Body of pancreas (tissue), 4 donors: ENCODE results near the gene C20orf202. TPM values are rescaled to one million over a fixed set of nuclear protein-coding genes. Genes with fewer than 3 reads are reported as not detected.
A peak's percentile ranks its signal among the peaks of the same experiment; 100 is the strongest.

Experiments
- ATAC-seq: fragments of 150-250 bp; one replicate; pipeline ENCODE4 v1.9.1; 2016
- DNase-seq, 4 donors: peaks; one replicate each; pipeline ENCODE4 v3.0.0-alpha.2; 2019
- H3K27ac ChIP-seq, 4 donors: fragments of 200-600 bp; sonication (generic); 1 replicate in 3 of 4; 2 replicates in 1 of 4; pipeline versions ENCODE4 v1.5.1 to v1.6.1; 2016 to 2019; ENCODE audit warnings: mild to moderate bottlenecking in 1 of 4, mixed read lengths in 1 of 4, moderate library complexity in 1 of 4
- H3K27me3 ChIP-seq, 2 donors: fragments of 200-600 bp; sonication (generic); one replicate each; pipeline ENCODE4 v1.6.0; 2016; ENCODE audit warnings: mild to moderate bottlenecking in 1 of 2
- H3K36me3 ChIP-seq, 2 donors: fragments of 200-600 bp; sonication (generic); replicated peaks in 1 of 2; 2 replicates each; pipeline ENCODE4 v1.5.1; 2016; ENCODE audit warnings: low read depth in 2 of 2; ENCODE audit not compliant: insufficient read depth in 1 of 2
- H3K4me1 ChIP-seq: fragments of 200-600 bp; sonication (generic); one replicate; pipeline ENCODE4 v1.6.0; 2016
- H3K4me3 ChIP-seq, 2 donors: fragments of 200-600 bp; sonication (generic); 1 replicate in 1 of 2; 2 replicates in 1 of 2; pipeline ENCODE4 v1.5.1; 2016 to 2019
- H3K9me3 ChIP-seq, 3 donors: fragments of 200-600 bp; sonication (generic); 1 replicate in 2 of 3; 2 replicates in 1 of 3; pipeline ENCODE4 v1.5.1; 2016
- POLR2A ChIP-seq, 3 donors: fragments of 450-650 bp; IDR thresholded peaks; one replicate each; pipeline ENCODE4 v1.6.1; 2016; ENCODE audit warnings: antibody characterized with exemption in 3 of 3, mild to moderate bottlenecking in 2 of 3
- WGBS, 2 donors: methylation state at CpG; one replicate each; pipeline ENCODE4 v1.1.5; 2017; 5-methylcytosine and 5-hydroxymethylcytosine counted together
- intact Hi-C: fragments of 100-400 bp; cut with DNase I; formaldehyde crosslinking; loops from one replicate; pipeline ENCODE4 v1.15.1; 2023
- total RNA-seq, 2 donors: library from RNA; depleted of rRNA; stranded (reverse); fragments of >200 nt; gene quantifications; one replicate each; pipeline ENCODE4 v1.1.0, GENCODE V29; 2016
- TF ChIP-seq, protein P1 (sequence below), 7 experiments: fragments of 450-650 bp in 4 of 7; fragments of 200-600 bp in 3 of 7; sonication (generic) in 3 of 7; IDR thresholded peaks; one replicate each; pipeline ENCODE4 v1.5.1; 2016 to 2019; ENCODE audit warnings: antibody characterized with exemption in 7 of 7

Gene C20orf202
- total RNA-seq, 2 donors from 2014 or later: not detected

DNA sequence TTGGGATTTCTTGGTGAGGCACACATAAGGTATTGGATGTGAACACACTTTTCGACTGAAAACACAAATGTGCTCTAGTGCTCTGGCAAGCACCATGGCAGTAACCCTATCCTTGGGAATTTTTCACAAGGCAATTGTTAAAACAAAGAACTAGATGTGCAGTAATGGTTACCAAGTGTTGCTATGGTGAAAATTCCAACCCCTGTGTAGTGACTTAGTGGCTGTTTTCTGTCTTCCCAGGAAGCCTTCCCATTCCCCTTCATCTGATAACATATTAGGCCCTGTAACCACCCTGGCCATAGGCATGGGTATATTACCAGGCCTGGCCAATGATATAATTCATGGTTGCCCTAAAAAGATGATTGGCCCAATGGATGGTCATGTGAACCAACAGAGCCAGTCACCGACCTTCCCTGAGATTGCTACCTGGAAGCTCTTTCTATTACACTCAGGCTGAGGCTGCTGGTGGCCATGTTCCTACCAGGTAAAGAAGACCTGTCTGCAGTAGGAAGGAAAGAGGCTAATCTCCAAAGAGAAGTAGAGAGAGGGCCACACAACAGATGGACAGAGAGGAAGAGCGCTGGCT is 4.1 kb downstream of the C20orf202 start:
- Histone ChIP-seq H3K27ac (no peak overlapping the region), H3K4me3 (no peak overlapping the region), H3K9me3 (no peaks in the 10 kb centered on the region), H3K4me1 (no peaks in the 10 kb centered on the region), H3K27me3 (peaks cover 0 to 3% of the 10 kb centered on the region in 2 donors), H3K36me3 (no peaks in the 10 kb centered on the region)
- WGBS, 2 donors: 79 to 82% methylated on average over 3 of the region's 3 CpGs
- TF ChIP-seq POLR2A (IDR thresholded peaks at IDR 0.05): no peak
- TF ChIP-seq, protein P1, sequence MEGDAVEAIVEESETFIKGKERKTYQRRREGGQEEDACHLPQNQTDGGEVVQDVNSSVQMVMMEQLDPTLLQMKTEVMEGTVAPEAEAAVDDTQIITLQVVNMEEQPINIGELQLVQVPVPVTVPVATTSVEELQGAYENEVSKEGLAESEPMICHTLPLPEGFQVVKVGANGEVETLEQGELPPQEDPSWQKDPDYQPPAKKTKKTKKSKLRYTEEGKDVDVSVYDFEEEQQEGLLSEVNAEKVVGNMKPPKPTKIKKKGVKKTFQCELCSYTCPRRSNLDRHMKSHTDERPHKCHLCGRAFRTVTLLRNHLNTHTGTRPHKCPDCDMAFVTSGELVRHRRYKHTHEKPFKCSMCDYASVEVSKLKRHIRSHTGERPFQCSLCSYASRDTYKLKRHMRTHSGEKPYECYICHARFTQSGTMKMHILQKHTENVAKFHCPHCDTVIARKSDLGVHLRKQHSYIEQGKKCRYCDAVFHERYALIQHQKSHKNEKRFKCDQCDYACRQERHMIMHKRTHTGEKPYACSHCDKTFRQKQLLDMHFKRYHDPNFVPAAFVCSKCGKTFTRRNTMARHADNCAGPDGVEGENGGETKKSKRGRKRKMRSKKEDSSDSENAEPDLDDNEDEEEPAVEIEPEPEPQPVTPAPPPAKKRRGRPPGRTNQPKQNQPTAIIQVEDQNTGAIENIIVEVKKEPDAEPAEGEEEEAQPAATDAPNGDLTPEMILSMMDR (IDR thresholded peaks at IDR 0.05): no peak
- DNase-seq: no peak
- ATAC-seq: no peak
- intact Hi-C loops: no loop called here

DNA sequence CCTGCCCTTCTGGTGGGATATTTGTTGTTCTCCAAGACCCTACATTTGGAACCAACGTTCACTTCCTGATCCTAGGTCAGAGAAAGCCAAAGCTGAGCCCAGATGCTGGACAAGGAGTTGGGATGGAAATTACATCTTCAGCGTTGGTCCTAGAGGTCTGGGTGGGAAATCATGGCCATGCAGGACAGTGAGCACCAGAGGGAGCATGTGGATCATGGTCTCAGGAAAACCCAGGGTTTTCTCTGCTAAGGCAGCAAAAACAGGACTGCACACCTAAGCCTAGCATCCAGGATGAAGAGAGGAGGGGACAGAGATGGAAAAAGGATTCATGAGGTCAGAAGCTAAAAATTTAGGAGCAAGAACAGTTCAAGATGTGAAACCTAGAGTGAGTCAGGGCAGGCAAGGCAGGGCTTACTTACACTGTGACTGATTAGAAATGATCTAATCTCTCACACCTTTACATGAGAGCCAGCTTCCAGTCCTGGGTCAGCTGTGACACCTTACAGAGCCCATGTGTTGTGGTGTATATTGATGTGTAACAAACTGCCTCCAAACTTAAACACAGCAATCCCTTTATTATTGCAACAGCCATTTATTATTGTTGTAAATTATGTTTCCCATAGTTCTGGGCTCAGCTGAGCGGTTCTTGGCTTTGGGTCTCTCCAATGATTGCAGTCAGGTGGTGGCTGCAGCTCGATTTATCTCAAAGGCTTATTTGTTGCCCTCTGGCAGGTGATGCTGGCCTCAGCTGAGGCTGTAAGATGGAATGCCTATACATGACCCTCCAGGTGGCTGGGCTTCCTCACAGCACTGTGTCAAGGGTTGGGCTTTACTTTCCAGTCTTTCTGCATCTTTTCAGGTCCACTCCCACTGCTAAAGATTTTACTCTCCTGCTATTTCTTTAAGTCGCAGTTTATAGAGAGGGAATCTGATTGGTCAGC is 6.5 kb downstream of the C20orf202 start:
- no peak for TF ChIP-seq POLR2A (IDR thresholded peaks at IDR 0.05)
- TF ChIP-seq, protein P1 (IDR thresholded peaks at IDR 0.05): no peak
- no peak overlapping the region for H3K4me3 ChIP-seq
- no peak for ATAC-seq
- 36 to 42% methylated on average over 5 of the region's 5 CpGs for WGBS, 2 donors
- no peaks in the 10 kb centered on the region for H3K9me3 ChIP-seq
- no peaks in the 10 kb centered on the region for H3K4me1 ChIP-seq
- DNase-seq: no peak
- intact Hi-C loops: no loop called here
- no peak overlapping the region for H3K27ac ChIP-seq
- peaks cover 0 to 3% of the 10 kb centered on the region in 2 donors for H3K27me3 ChIP-seq
- H3K36me3 ChIP-seq: no peaks in the 10 kb centered on the region

DNA sequence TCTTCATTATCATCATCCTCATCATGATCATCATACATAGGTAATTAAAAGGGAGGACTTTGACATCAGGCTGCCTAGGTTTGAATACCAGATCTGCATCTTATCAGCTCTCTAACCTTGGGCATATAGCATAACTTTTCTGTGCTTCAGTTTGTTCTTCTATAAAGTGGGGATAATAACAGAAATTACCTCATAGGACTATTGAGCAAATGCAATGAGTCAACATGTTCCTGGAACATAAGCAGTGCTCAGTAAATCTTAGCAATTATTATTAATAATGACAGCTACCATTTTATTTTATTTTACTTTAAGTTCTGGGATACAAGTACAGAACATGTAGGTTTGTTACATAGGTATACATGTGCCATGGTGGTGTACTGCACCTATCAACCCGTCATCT is 7.2 kb downstream of the C20orf202 start:
- Histone ChIP-seq H3K27me3 (peaks cover 0 to 3% of the 10 kb centered on the region in 2 donors), H3K36me3 (no peaks in the 10 kb centered on the region), H3K4me1 (no peaks in the 10 kb centered on the region), H3K4me3 (no peak overlapping the region), H3K27ac (no peak overlapping the region), H3K9me3 (no peaks in the 10 kb centered on the region)
- TF ChIP-seq, protein P1 (IDR thresholded peaks at IDR 0.05): no peak
- no peak for TF ChIP-seq POLR2A (IDR thresholded peaks at IDR 0.05)
- ATAC-seq: no peak
- intact Hi-C loops: no loop called here
- DNase-seq: no peak
- 85 to 86% methylated on average over 1 of the region's 1 CpG for WGBS, 2 donors

DNA sequence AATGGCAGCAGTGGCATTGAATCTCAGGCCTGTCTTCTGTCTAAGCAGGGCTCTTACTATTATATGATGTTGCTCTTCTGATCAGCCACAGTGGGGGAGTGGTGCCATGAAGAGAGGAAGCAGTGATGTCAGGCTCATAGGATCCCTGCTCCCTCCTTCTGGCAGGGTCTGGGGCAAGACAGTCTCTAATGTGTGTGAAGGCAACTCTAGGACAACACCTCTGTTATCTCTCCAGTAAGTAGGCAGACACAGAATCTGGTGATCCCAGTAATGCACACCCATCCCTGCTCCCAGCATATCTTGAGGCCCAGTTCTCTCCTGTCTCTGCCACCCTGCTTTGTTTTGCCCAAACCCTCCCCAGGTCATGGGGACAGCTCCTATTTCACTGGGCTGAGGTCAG is 8.8 kb downstream of the C20orf202 start:
- Histone ChIP-seq H3K36me3 (no peaks in the 10 kb centered on the region), H3K27me3 (peaks cover 0 to 3% of the 10 kb centered on the region in 2 donors), H3K9me3 (no peaks in the 10 kb centered on the region), H3K4me3 (no peak overlapping the region), H3K27ac (no peak overlapping the region), H3K4me1 (no peaks in the 10 kb centered on the region)
- intact Hi-C loops: no loop called here
- ATAC-seq (no peak), DNase-seq (no peak)
- TF ChIP-seq POLR2A (IDR thresholded peaks at IDR 0.05): no peak

DNA sequence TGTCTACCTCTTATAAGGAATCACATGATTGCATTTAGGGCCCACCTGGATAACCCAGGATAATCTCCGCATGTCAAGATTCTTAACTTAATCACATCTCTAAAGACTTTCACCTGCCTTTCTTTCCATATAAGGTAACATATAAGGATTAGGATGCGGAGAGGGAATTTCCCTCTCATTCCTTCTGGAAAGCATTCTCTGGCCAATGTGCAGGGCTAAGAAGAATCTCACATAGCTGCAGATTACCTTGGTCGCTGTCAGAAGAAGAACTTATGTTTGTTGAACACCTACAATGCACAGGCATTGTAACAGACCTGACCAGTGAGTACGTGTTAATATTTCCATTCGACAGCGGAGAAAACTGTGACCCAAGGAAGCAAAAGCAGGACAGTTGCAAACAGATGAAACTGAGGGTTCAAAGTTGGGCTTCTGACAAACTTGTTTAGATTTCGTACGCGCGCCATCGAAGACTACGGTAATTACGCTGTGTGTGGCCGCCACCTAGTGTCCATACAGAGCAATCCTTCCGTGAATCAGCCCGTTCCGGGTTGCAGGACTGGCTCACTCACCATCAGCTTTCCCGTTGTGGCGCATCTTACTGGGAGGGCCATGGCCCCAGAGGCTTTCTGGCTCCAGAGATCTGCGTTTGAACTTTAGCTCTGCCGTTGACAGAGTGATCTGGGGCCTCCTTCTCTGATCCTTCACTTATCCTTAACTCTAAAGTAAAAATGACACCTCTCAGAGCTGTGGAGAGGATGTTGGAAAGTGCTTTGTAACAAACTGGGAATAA is 9.5 kb downstream of the C20orf202 start:
- peak; percentile 91 for ATAC-seq
- Histone ChIP-seq H3K9me3 (no peaks in the 10 kb centered on the region), H3K4me1 (no peaks in the 10 kb centered on the region), H3K4me3 (no peak overlapping the region), H3K36me3 (no peaks in the 10 kb centered on the region), H3K27ac (no peak overlapping the region), H3K27me3 (peaks cover 0 to 3% of the 10 kb centered on the region in 2 donors)
- TF ChIP-seq, protein P1 (IDR thresholded peaks at IDR 0.05): peak; percentile 32 to 81 (median 73)
- no peak for TF ChIP-seq POLR2A (IDR thresholded peaks at IDR 0.05)
- peak; percentile 70 to 76 (median 74) for DNase-seq
- WGBS, 2 donors: 10 to 11% methylated on average over 21 of the region's 21 CpGs
- intact Hi-C loops: no loop called here
